ENCODE results near the gene OLFM2. TPM values are rescaled to one million over a fixed set of nuclear protein-coding genes. Genes with fewer than 3 reads are reported as not detected.

The OLFM2 gene
- total and polyA plus RNA-seq, 2 donors from 2014 or later: 2.1 to 5.4 TPM

DNA sequence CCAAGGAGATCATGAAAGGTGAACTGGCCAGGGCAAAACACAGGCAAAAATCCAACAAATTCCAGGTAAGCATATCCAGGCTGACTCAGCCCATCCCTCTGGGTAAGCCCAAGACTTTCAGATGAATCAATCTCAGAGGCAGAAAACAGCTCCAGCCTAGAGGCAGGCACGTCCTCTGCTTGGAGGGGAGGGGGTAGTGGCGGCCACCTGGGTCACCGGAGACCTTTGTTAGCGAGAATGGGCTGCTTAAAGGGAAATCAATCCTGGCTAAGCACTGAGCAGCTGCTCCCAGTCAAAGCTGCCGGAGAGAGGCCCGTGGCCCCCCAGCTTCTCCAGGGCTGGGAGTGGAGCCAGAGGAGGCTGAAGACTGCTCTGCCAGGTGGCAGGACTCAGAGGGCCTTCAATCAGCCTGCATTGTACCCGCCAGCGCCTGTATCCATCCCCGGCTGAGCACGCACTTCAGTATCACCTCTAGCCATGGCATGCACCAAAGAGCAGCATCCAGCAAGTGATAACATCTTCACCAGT is 53.0 kb downstream of the OLFM2 start:
- Histone ChIP-seq H3K9ac (ENCODE audit: low read length in 3 of 3) (no peak overlapping the region), H3K36me3 (ENCODE audit: control insufficient read depth in 2 of 3, insufficient read depth in 3 of 3, low read length in 3 of 3) (no peaks in the 10 kb centered on the region), H3K4me1 (ENCODE audit: control insufficient read depth in 2 of 3, insufficient read depth in 2 of 3, low read depth in 1 of 3, low read length in 3 of 3) (no peaks in the 10 kb centered on the region), H3K27me3 (ENCODE audit: control insufficient read depth, insufficient read depth, low read length) (no peaks in the 10 kb centered on the region), H3K9me3 (ENCODE audit: control insufficient read depth in 2 of 3, insufficient read depth in 1 of 3, low read length in 3 of 3) (no peaks in the 10 kb centered on the region), H3K4me3 (ENCODE audit: low read length in 3 of 3) (no peak overlapping the region), H3K27ac (ENCODE audit: low read depth in 2 of 2, low read length in 2 of 2) (no peak overlapping the region)
- peak in 4 of 5 donors; percentile 60 to 77 (median 65) for DNase-seq
- FAIRE-seq: no peak
- intact Hi-C loops (cut with DNase I): no loop called here
- TF ChIP-seq, protein P1, sequence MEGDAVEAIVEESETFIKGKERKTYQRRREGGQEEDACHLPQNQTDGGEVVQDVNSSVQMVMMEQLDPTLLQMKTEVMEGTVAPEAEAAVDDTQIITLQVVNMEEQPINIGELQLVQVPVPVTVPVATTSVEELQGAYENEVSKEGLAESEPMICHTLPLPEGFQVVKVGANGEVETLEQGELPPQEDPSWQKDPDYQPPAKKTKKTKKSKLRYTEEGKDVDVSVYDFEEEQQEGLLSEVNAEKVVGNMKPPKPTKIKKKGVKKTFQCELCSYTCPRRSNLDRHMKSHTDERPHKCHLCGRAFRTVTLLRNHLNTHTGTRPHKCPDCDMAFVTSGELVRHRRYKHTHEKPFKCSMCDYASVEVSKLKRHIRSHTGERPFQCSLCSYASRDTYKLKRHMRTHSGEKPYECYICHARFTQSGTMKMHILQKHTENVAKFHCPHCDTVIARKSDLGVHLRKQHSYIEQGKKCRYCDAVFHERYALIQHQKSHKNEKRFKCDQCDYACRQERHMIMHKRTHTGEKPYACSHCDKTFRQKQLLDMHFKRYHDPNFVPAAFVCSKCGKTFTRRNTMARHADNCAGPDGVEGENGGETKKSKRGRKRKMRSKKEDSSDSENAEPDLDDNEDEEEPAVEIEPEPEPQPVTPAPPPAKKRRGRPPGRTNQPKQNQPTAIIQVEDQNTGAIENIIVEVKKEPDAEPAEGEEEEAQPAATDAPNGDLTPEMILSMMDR (IDR thresholded peaks at IDR 0.05; ENCODE audit: borderline replicate concordance, extremely low read depth, insufficient read depth): no peak

DNA sequence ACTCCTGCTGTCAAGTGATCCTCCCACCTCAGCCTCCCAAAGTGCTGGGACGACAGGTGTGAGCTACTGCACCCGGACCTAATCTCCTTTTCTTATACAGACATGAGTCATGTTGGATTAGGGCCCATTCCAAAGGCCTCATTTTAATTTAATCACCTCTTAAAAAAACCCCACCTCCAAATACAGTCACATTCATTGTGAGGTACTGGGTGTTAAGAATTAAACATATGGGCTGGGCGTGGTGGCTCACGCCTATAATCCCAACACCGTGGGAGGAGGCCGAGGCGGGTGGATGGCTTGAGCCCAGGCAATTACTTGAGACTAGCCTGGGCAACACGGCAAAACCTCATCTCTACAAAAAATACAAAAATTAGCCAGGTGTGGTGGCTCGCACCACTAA is 54.6 kb downstream of the OLFM2 start:
- Histone ChIP-seq H3K27me3 (ENCODE audit: control insufficient read depth, insufficient read depth, low read length) (no peaks in the 10 kb centered on the region), H3K4me3 (ENCODE audit: low read length in 3 of 3) (no peak overlapping the region), H3K9ac (ENCODE audit: low read length in 3 of 3) (no peak overlapping the region), H3K4me1 (ENCODE audit: control insufficient read depth in 2 of 3, insufficient read depth in 2 of 3, low read depth in 1 of 3, low read length in 3 of 3) (no peaks in the 10 kb centered on the region), H3K27ac (ENCODE audit: low read depth in 2 of 2, low read length in 2 of 2) (no peak overlapping the region), H3K36me3 (ENCODE audit: control insufficient read depth in 2 of 3, insufficient read depth in 3 of 3, low read length in 3 of 3) (no peaks in the 10 kb centered on the region), H3K9me3 (ENCODE audit: control insufficient read depth in 2 of 3, insufficient read depth in 1 of 3, low read length in 3 of 3) (no peaks in the 10 kb centered on the region)
- DNase-seq (no peak), FAIRE-seq (no peak)
- TF ChIP-seq, protein P1 (IDR thresholded peaks at IDR 0.05; ENCODE audit: borderline replicate concordance, extremely low read depth, insufficient read depth): no peak
- intact Hi-C loops (cut with DNase I): no loop called here

DNA sequence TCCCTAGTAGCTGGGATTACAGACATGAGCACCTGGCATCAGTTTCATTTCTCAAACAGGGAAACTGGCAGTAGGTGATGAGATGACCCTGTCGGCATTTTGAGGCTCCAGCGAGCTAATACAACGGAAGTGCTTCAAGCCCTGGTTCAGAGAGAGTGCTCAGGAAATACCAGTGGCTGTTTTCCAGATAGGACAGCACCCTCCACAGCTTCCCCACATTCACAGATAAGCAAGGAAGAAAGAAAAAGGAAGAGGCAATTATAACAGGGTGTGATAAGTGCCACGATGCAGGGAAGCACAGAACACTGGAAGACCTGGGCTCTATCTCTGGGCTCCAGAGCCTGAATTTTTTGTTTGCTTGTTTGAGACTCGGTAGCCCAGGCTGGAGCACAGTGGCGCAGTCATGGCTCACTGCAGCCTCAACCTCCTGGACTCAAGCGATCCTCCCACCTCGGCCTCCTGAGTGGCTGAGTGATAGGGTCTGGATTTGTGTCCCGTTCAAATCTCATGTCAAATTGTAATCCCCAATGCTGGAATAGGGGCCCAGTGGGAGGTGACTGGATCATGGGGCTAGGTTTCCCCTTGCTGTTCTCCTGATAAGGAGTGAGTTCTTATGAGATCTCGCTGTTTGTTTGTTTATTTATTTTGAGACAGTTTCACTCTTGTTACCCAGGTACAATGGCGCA is 57.7 kb downstream of the OLFM2 start:
- FAIRE-seq (no peak), DNase-seq (no peak)
- Histone ChIP-seq H3K4me1 (ENCODE audit: control insufficient read depth in 2 of 3, insufficient read depth in 2 of 3, low read depth in 1 of 3, low read length in 3 of 3) (no peaks in the 10 kb centered on the region), H3K27me3 (ENCODE audit: control insufficient read depth, insufficient read depth, low read length) (no peaks in the 10 kb centered on the region), H3K9ac (ENCODE audit: low read length in 3 of 3) (no peak overlapping the region), H3K4me3 (ENCODE audit: low read length in 3 of 3) (no peak overlapping the region), H3K9me3 (ENCODE audit: control insufficient read depth in 2 of 3, insufficient read depth in 1 of 3, low read length in 3 of 3) (no peaks in the 10 kb centered on the region), H3K36me3 (ENCODE audit: control insufficient read depth in 2 of 3, insufficient read depth in 3 of 3, low read length in 3 of 3) (no peaks in the 10 kb centered on the region), H3K27ac (ENCODE audit: low read depth in 2 of 2, low read length in 2 of 2) (no peak overlapping the region)
- TF ChIP-seq, protein P1 (IDR thresholded peaks at IDR 0.05; ENCODE audit: borderline replicate concordance, extremely low read depth, insufficient read depth): no peak
- intact Hi-C loops (cut with DNase I): no loop called here
